ENCODE data around the gene LASP1.

LASP1 gene

DNA sequence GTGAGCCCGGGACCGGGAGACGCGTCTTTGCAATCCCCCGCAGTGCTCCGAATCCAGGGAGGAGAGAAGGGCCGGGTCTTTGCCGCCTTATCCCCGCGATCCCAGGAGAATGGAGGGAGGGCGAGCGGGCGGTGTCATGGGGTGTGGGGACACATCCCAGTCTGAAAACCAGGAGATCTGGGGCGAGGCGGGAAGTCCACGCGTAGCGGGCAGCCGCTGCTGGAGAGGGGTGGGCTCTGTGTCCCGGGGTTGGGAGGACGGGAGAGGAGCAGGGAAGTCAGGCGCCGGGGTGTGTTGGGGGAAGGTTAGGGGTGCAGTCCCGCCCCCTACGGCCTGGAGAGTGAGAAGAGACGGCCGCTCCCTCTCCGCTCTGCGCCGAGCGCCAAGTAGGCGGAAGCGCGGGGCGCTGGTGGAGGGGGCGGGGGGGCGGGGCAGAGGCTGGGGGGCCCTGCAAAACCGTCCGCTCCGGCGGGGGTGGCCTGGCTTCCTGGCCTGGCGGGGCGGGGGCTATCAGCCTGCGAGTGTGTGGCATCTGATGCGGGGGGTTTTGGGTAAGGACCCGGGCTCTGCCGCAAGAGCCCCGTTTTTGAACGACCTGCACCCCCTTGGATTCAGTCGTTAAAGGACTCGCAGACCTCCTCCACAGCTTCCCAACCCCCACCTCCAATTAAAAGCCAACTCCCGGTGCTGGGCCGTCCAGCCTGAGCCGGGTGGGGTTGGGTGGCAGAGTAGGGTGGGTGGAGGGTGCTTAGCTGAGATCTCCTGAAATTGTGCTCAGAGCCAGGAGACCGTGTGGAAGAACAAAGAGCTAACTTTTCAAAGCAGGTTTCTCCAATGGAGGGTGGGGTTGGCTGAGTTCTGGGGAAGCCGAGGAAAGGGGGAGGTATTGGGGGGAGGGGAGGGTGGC is 654 bp downstream of the LASP1 start:
- DNase-seq (ENCODE audit: low read depth, low spot score), result no peak

DNA sequence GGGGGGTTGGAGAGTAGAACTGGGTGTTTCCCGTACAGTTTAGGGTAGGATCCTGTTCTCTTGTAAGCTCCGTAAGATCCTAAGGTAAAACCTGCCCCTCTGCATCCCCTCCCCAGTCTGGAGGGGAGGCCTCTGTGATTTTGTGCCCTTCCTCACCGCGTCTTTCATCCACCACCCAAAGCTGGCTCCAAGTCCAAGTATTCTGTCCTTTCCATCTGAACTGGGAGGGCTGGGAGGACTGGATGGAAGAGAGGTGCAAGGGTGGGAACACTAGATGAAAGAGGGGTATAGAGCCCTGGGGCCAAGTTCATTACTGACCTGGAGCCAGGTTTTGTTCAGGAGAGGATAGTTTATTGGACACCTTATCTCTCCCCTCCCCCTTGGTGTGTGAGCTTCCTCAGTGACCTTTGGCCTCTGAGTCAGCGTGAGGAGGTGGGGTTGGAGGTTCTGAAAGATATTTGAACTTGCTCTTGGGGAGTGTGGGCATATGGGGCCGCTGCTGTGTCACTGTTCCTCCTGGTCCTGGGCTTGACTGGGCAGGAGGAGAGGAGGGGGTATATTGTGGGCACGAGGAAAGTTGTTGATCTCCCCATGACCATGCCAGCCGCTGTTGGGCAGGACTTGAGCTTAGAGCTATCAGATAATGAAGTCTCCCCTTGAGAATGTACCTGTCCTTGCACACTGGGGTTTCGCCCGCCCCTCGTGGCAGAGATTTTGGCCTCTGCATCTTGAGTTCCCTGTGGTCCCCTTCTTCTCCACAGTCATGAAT is 1.6 kb downstream of the LASP1 start:
- no peak for DNase-seq (ENCODE audit: low read depth, low spot score)

DNA sequence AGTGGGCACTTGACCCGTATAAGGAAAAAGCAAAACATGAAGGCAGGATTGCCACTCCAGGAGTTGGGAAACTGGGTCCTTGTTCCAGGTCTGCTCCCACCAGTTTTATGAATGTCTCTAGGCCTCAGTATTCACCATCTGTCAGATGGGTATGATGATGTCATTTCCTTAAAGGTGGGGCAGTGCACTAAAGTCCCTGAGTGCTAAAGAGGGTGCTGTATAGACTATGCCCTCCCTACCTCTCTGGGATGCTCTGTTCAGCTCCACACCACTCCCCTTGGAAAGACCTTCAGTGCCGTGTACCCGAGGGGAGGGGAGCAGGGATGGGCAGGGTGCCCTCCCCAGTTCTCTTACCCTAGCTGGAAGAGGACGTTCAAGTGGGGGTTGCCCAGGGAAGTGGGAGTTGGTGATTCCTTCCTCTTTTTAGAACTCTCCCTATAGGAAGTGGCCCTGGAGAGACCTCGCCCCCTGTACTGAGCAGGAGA is 2.2 kb downstream of the LASP1 start:
- no peak for DNase-seq (ENCODE audit: low read depth, low spot score)

DNA sequence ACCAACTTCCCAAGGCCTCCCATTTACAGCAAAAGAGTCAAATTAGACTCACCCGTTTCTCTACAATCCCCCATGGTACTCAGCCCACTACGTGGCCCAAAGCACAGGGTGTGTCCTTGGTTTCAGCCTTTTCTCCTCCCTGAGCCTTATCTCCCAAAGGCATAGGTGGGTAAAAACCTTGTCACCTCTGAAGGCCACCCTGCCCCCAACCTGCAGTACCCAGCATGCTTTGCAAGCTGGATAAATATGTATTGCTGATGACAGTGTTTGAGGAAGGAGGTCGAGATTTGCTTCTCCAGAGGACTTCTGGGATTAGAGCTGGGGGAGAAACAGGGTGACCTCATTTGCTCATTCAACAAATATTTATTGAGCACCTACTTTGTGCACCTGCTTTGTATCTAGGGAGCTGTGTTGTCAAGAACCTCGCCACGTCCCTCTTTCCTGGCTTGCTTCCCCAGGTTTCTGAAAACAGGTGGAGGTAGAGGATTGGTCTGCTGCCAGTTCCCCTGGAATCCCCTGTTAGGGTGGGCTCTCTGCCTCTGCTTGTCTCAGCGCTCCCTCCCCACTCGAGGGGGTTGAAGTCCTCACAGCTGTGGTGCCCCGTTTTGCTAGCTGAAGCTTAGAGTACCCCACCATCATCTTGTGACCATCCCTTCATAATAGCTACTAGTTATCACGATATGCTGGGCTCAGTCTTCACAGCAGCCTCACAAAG is 3.0 kb downstream of the LASP1 start:
- no peak for DNase-seq (ENCODE audit: low read depth, low spot score)

DNA sequence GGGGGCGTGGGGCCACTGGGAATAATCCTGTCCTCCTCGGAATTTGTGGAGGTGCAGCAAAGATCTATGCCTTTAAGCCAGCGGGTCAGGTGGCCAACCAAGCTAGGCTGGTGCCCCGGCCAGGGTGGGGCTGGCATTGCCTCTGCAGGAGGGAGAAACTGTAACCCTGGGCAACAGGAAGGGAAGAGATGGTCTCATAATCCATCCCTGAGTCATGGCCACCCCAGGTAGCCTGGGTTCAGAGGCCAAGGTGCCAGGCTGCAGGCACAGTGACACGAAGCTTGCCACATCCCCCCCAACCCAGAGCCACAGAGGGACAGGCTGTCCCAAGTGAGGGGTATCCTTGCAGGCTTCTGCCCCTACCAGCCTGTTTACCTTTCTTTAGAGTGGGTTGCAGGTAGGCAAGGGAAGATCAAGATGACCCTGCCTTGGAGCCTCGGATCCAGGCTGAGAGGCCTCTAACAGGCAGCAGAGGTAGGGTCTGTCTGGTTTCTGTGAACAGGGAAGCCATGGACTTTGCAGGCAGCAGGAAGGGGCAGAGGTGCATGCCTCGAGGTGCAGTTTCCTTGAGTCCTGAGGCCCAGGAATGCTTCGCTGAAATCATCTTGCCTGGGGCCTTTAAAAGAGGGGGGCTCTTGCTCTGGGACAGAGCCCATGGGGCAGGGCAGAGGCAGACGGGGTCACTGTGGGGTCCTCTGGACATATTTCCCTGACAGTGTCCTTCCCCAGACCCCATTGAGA is 4.0 kb downstream of the LASP1 start:
- no peak for DNase-seq (ENCODE audit: low read depth, low spot score)

DNA sequence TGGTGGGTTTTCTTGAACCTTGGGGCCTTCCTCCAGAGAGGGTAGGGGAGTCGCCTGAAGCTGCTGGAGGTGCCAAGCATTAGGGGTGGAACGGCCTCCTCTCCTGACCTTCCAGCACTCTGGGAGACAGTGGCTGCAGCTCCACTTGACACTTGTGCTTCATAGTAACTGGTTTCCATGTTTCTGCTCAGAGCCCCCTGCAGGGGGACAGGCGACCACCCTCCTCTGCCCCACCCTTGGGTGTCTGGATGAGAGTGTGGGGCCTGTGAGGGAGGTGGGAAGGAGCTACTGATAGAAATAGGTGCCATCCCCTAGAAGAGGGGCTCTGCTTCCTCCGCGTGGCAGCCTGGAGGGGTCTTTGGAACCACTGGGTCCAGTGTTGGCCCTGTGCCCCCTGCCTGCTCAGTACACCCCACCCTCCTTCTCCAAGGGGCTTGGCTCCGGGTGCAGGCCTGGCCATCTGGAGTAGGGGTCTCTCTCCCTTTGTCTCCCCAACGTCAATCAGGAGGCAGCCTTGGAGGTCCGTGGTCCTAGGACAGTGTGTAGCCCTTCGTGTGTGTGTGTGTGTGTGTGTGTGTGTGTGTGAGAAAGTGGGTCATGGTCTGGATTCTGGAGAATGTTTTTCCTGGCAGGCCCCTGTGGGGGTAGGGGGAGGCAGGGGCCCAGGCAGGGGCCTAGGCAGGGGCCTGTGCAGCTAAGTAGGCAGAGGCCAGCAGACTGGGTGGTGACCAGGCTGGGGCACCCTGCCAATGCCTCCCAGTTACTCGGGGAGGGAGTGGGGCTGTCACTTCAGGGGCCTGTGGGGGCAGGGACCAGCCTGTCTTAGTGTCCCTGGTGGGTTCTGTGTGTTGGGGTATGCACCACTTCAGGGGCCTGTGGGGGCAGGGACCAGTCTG is 4.9 kb downstream of the LASP1 start:
- no peak for DNase-seq (ENCODE audit: low read depth, low spot score)

DNA sequence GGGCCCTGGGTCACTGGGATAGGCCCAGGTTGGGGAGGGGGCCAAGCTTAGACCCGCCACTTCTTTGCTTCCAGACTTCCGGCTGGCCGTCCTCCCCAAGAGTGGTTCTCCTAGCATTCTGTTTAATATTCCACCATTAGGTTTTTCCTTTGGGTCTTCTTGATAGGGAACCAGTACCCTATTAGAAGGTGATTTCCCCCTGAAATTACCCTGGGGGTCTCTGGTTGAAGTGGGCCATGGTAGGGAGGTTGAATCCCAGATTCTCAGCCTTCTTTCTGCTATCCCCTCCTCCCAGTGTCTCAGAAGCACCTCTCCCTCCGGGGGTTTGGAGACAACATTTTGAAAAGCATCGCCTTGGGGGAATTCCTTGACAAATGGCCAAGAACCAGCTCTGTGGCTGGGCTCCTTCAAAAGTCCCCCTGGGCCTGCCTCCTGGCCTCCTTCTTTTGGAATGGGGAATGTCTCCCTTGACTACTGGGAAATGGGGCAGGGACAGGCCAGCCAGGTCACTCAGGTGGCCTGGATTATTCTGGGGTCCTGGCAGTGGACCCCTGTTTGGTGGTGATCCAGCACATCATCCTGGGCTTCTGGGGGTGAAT is 5.7 kb downstream of the LASP1 start:
- no peak for DNase-seq (ENCODE audit: low read depth, low spot score)

DNA sequence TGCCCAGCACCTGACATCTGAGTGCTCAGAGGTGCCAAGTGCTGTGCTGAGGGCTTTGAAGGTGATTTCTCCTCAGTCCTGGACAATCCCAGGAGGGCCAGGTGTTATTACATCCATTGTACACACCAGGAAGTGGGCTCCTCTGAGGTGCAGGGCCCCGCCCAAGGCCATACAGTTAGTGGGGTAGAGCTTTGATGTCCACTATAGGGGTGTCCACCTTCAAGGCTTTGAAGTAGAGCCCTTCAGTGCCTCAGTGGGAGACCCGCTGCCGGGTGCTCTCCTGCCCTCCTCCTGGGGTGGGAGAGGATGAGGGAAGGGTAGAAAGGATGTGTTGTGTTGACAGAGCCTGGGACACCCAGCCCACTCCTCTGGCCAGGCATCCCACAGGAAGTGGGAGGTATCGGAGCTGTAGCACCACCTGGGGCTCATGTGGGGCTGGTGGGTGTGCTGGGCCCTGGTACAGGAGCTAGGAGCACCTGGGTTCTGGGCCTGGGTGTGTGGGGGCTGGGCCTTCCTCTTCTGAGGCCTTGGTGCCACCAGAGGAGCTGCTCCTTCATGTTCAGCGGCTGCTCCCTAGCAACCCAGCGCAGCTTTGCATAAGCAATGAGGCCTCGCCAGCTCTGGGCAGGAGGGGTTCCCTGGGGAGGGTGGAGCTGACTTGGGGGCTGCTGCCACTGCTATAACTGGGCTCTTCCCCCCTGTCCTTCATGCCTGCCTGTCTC is 7.4 kb downstream of the LASP1 start:
- no peak for DNase-seq (ENCODE audit: low read depth, low spot score)

DNA sequence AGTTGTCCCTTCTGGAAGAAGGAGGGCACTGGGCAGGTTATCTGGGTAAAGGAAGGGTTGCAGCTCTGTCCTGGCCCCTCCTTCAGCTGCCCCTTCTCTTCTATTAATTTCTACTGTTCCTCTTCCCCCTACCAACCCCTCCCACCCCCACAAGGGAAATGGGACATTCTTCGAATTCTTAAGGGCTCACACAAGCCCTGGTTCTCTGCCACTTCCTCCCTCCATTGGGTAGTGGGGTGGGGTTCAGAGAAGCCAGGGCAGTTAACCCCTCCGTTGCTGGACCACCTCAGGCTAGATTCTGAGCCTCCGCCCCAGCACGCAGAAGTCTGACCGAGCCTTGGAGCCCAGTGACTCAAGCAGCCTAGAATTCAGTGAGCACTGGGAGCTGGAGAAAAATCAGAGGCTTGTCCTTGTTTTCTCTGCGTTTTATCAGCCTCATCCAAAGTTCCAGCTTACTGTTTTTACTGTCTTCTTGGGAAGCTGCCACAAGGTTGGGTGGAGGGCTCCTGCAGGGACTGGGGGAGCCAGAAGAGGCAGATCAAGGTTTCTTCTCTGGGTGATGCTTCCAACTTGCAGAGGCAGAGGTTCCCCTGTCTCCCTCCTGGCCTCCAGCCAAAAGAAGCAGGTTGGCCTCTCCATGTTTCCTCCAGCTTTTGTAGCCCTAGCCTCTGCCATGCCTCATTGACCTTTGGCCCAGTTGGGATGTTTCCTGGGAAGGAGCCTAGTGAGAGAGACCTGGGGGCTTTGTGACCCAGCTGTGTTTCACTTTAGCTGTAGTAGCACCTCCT is 10.2 kb downstream of the LASP1 start:
- no peak for DNase-seq (ENCODE audit: low read depth, low spot score)

DNA sequence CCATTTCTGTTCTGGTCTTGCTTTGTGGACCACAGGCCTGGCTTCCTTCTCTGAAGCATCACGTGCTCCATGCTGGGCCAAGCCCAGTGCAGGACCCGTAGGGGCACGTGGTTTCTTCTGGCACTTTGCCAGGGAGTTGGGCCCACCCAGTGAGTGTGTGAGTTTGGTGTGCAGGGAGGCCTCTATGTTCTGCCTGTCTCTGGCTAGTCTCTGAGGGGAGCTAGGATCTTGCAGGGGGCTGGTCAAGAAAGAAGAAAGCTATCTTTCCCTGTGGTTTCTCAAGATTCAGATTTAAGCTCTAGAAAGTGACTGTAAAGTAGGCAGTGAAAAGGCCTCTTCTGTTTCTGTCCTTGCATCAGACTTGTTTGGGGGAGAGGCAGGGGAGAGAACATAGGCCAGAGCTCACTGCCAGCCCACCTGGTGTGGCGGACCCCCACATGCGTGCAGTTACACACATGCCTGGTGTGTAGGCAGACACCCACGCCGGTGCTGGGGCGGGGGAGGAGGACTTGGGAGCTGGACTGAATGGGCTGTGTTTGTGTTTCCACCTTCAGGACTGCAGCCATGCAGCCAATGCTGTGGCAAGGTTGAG is 11.8 kb downstream of the LASP1 start:
- DNase-seq (ENCODE audit: low read depth, low spot score), result no peak

DNA sequence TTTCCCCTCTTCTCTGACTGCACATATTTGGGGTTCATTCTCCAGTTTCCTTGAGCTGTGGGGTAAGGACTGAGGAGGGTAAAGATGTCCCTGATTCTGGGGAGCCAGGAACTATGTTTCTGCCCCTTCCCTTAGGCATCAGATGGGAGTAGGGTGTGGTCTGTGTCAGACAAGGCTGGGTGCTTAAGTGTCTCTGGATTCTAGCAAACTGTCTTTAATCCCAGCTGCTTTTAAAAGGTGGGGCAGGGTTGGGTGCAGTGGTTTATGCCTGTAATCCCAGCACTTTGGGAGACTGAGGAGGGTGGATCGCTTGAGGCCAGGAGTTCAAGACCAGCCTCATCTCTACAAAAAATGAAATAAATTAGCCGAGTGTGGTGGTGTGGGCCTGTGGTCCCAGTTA is 13.0 kb downstream of the LASP1 start:
- DNase-seq (ENCODE audit: low read depth, low spot score), result no peak

DNA sequence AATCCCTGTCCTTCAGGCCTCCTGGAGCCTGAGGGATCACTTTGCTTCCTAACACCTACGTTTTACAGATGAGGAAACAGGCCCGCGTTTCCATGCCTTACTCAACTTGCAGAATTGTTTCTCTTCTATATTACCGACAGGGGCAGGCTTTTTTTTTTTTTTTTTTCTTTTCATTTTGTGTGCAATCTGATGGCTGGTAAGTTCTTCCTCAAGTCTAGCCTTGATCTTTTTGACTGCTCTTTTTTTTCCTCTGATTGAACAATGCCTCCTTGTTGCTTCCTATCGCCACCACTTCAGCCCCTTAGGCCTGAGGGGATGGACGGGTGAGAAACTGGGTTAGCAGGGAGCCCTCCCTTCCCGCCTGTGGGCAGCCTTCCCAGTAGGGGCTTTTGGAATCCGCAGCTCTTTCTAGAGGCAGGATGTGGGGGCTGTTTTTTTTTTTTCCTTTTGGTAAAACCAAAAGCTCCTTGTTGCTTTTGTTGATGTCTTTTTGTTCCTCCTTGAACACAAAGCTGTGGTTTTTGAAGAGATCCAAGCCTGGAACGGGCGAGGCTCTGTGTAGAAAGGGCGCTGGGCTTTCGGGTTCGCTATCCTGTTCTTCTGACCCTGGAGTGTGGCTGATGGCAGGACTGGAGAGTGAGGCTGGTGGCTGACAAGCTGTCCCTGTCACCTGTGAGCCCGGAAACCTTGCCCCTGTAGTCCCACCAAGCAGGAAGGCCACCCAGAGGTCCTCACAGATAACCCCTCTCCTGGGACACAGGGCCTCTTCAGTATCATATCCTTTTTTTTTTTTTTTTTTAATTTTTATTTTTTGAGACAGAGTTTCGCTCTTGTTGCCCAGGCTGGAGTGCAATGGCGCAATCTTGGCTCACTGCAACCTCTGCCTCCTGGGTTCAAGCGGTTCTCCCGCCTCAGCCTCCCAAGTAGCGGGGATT is 14.0 kb downstream of the LASP1 start:
- DNase-seq (ENCODE audit: low read depth, low spot score), result no peak

DNA sequence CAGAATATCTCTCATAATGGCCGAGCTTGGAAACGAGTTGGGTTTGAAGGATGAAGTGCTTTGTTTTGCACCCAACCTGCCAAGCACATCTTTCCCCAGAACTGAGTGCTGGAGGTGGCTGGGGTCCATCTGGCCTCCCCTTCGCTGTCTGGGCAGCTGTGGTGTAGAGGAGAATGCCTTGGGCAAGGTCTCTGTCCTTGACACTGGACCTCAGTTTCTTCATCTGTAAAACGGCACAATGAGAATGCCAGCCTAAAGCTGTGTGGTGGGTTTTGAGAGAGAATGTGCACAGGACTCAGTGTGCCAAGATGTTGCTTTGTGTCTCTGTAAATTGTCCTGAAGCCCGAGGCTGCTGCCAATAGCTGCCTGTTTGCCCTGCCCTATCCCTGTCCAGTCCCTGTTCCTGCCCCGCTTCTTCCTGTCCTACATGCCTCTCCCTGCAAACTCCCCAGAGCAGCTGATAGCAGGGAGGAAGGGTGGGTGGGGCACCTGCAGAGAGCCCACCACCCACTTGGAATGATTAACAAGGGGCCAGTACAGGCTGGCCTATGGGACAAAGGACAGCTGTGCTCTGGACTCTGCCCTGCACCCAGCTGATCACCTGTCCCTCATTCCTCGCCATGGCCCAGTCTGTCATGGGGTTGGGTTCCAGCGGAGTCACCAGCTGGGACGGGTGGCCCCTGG is 15.3 kb downstream of the LASP1 start:
- no peak for DNase-seq (ENCODE audit: low read depth, low spot score)

DNA sequence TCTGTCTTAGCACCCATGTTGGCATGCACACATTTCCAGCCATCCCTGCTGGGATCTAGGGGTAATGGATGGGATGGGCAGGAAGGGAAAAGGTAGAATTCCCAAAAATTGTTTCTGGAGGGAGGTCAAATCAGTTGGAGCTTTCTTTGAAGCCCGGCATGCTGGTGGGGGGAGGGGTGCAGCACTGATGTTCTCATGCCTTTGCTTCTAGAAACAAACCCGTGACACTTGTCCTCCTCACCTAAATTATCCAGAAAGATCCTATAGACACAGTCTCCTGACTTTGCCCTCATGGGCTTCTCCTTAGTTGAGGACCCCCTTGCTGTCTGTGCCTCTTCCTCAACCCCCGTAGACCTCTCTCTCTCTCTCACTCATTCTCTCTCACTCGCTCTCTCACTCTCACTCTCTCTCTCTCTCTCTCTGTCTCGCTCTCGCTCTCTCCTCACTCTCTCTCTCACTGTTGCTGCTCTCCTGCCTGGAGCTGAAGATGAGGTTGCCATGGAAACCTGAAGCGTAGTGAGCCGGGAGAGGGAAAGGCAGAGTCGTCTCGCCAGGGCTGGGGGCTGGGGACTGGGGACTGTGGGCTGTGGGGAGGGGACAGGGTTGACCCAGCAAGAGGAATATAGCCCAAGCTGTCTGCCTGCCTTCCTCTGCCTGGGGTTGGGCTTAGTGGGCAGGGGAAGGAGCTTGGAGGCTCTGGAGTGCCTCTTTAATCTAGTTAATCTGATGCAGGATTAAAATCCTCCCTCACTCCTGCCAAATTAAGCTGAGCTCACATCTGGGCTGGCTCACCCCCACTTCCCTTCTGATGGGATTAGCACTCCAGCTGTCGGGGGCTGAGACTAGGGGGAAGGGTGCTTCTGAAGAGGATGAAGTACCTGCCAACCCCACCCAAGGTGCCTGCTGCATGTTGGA is 16.1 kb downstream of the LASP1 start:
- DNase-seq (ENCODE audit: low read depth, low spot score), result no peak

DNA sequence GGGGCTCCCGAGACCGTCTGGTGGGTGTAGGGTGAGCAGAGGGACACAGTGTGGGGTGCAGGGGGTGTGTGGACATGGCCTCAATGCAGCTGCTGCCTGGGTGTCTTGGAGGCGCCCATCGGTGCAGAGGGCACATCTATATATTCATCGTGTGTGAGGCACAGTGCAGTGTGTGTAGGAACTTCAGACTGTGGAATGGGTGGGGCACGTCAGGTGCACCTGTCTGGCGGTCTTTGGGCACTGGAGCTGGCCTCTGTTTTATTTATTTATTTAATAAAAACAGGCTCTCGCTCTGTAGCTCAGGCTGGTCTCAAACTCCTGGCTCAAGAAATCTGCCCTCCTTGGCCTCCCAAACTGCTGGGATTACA is 16.8 kb downstream of the LASP1 start:
- no peak for DNase-seq (ENCODE audit: low read depth, low spot score)
